Measurements from ENCODE around the gene CCDC7.

GRCh38 chr10:32889631-32890212, 443.8 kb downstream of the CCDC7 start:
- TF ChIP-seq CTCF (IDR thresholded peaks at IDR 0.05) (no peak), POLR2A (IDR thresholded peaks at IDR 0.05) (no peak), POLR2AphosphoS5 (IDR thresholded peaks at IDR 0.05) (no peak)

All from prostate gland (tissue), 2 donors.